SK-N-SH treated with all-trans-retinoic acid at 6 μM for 48 hours (cell line): ENCODE results near the gene SYNE3.

Source experiments
- BACH2 ChIP-seq: fragments of 250-450 bp; sonication (Bioruptor Pico); IDR thresholded peaks from 2 replicates; pipeline ENCODE4 v1.9.0; 2021; ENCODE audit warnings: mild to moderate bottlenecking, borderline replicate concordance
- OSR1 ChIP-seq: fragments of 250-450 bp; sonication (Bioruptor Pico); IDR thresholded peaks from 2 replicates; pipeline ENCODE4 v1.8.0; 2022; ENCODE audit warnings: moderate library complexity, mild to moderate bottlenecking, inconsistent platforms
- RARB ChIP-seq: fragments of 250-450 bp; sonication (Bioruptor Pico); IDR thresholded peaks from 2 replicates; pipeline ENCODE4 v1.8.0; 2021; ENCODE audit warnings: mild to moderate bottlenecking, moderate library complexity
- TOX ChIP-seq: fragments of 250-450 bp; sonication (Bioruptor Pico); IDR thresholded peaks from 2 replicates; pipeline ENCODE4 v1.8.0; 2021; ENCODE audit warnings: mild to moderate bottlenecking, moderate library complexity, borderline replicate concordance
- TSHZ2 ChIP-seq: fragments of 250-450 bp; sonication (Bioruptor Pico); IDR thresholded peaks from 2 replicates; pipeline ENCODE4 v1.5.0; 2020; ENCODE audit warnings: mild to moderate bottlenecking, moderate library complexity
- ZFP30 ChIP-seq: fragments of 450-650 bp; formaldehyde crosslinking; IDR thresholded peaks from 2 replicates; pipeline ENCODE4 v1.5.0; 2022; ENCODE audit warnings: mild to moderate bottlenecking, moderate library complexity
- ZNF70 ChIP-seq: fragments of 450-650 bp; formaldehyde crosslinking; IDR thresholded peaks from 2 replicates; pipeline ENCODE4 v1.5.0; 2020; ENCODE audit warnings: mild to moderate bottlenecking, moderate library complexity

GRCh38 chr14:95531969-95532368 is 15.5 kb upstream of the SYNE3 start:
- no peak for TF ChIP-seq ZFP30 (CRISPR knock-in tag)
- TF ChIP-seq OSR1 (CRISPR knock-in tag), result no peak
- no peak for TF ChIP-seq RARB (CRISPR knock-in tag)
- no peak for TF ChIP-seq TSHZ2 (CRISPR knock-in tag)
- no peak for TF ChIP-seq BACH2
- no peak for TF ChIP-seq ZNF70 (CRISPR knock-in tag)
- no peak for TF ChIP-seq TOX (CRISPR knock-in tag)
